Superior temporal gyrus (tissue), 1 donor: Measurements from ENCODE around the gene CARD14.

Experiments used
- DNase-seq: peaks from one replicate; pipeline ENCODE4 v3.0.0-alpha.2; 2016; ENCODE audit errors: extremely low spot score

Gene CARD14

GRCh38 chr17:80169784-80170500, at the start of gene CARD14:
TSS of gene CARD14 (plus strand) at chr17:80170030. CDS start at chr17:80181439, 11,409 bp downstream.
- DNase-seq: no peak

GRCh38 chr17:80122026-80122575, 47.7 kb upstream of the CARD14 start:
- DNase-seq: no peak

GRCh38 chr17:80122926-80123505, 46.8 kb upstream of the CARD14 start:
- DNase-seq: no peak

- no peak for DNase-seq
Measured at GRCh38 chr17:80123791-80124190, 46.0 kb upstream of the CARD14 start.

GRCh38 chr17:80124351-80124981, 45.4 kb upstream of the CARD14 start:
- no peak for DNase-seq

- no peak for DNase-seq
Measured at GRCh38 chr17:80125656-80126448, 44.0 kb upstream of the CARD14 start.

GRCh38 chr17:80126449-80126715, 43.4 kb upstream of the CARD14 start:
- no peak for DNase-seq

- DNase-seq: no peak
Measured at GRCh38 chr17:80129006-80129565, 40.7 kb upstream of the CARD14 start.

GRCh38 chr17:80130992-80131391, 38.8 kb upstream of the CARD14 start:
- no peak for DNase-seq

GRCh38 chr17:80132906-80133625, 36.8 kb upstream of the CARD14 start:
- no peak for DNase-seq

- no peak for DNase-seq
Measured at GRCh38 chr17:80133626-80133970, 36.2 kb upstream of the CARD14 start.

- no peak for DNase-seq
Measured at GRCh38 chr17:80137131-80137530, 32.7 kb upstream of the CARD14 start.

- no peak for DNase-seq
Measured at GRCh38 chr17:80138856-80139426, 30.9 kb upstream of the CARD14 start.

GRCh38 chr17:80141463-80142165, 28.2 kb upstream of the CARD14 start:
- no peak for DNase-seq

- DNase-seq: no peak
Measured at GRCh38 chr17:80142929-80143328, 26.9 kb upstream of the CARD14 start.

- no peak for DNase-seq
Measured at GRCh38 chr17:80145076-80146075, 24.5 kb upstream of the CARD14 start.

- no peak for DNase-seq
Measured at GRCh38 chr17:80146121-80147034, 23.5 kb upstream of the CARD14 start.
